HepG2 (cell line): ENCODE measurements around the gene ZC3H18. TPM values are rescaled to one million over a fixed set of nuclear protein-coding genes. Genes with fewer than 3 reads are reported as not detected.

Experiments used
- ATF1 ChIP-seq: IDR thresholded peaks from 2 replicates; pipeline ENCODE4 v1.6.1; 2016; ENCODE audit warnings: mild to moderate bottlenecking, control low read depth
- ELF1 ChIP-seq: sonication (generic); formaldehyde crosslinking; IDR thresholded peaks from 2 replicates; pipeline ENCODE4 v1.4.0; 2020; ENCODE audit warnings: missing genetic modification reagents
- ELF3 ChIP-seq: IDR thresholded peaks from 2 replicates; pipeline ENCODE4 v1.6.1; 2016; ENCODE audit warnings: missing genetic modification reagents, missing compliant biosample characterization
- GPN1 ChIP-seq: sonication (generic); formaldehyde crosslinking; IDR thresholded peaks from 2 replicates; pipeline ENCODE4 v1.5.1; 2020; ENCODE audit warnings: missing genetic modification reagents, borderline replicate concordance
- HOXA7 ChIP-seq: sonication (generic); formaldehyde crosslinking; IDR thresholded peaks from 2 replicates; pipeline ENCODE4 v1.8.1; 2022; ENCODE audit warnings: mild to moderate bottlenecking, missing genetic modification reagents, moderate library complexity
- MBNL3 ChIP-seq: fragments of 250-450 bp; sonication (Bioruptor Pico); conservative IDR thresholded peaks from 2 replicates; pipeline ENCODE4 v1.8.0; 2022; ENCODE audit warnings: mild to moderate bottlenecking, inconsistent platforms
- MXI1 ChIP-seq: IDR thresholded peaks from 3 replicates; pipeline ENCODE4 v1.6.1; 2012; ENCODE audit warnings: low read depth, low read length, inconsistent platforms, borderline replicate concordance
- RBAK ChIP-seq: sonication (generic); formaldehyde crosslinking; IDR thresholded peaks from 2 replicates; pipeline ENCODE4 v1.5.1; 2020; ENCODE audit warnings: mild to moderate bottlenecking, missing genetic modification reagents
- SMC3 ChIP-seq: IDR thresholded peaks from 2 replicates; pipeline ENCODE4 v1.6.1; 2011; ENCODE audit warnings: low read length, improper control_type of control experiment
- ZBTB46 ChIP-seq: sonication (generic); formaldehyde crosslinking; IDR thresholded peaks from 2 replicates; pipeline ENCODE4 v1.4.0; 2020; ENCODE audit warnings: mild to moderate bottlenecking, missing genetic modification reagents, borderline replicate concordance
- ZFX ChIP-seq: sonication (generic); formaldehyde crosslinking; IDR thresholded peaks from 2 replicates; pipeline ENCODE4 v1.4.0; 2020; ENCODE audit warnings: mild to moderate bottlenecking, low read depth, missing genetic modification reagents, moderate library complexity
- ZGPAT ChIP-seq: IDR thresholded peaks from 2 replicates; pipeline ENCODE4 v1.6.1; 2016; ENCODE audit warnings: mild to moderate bottlenecking
- ZHX2 ChIP-seq, 2 experiments: sonication (generic) in 1 of 2; formaldehyde crosslinking in 1 of 2; IDR thresholded peaks; 2 replicates each; pipeline versions ENCODE4 v1.6.1 to v1.9.0; 2014 to 2022; ENCODE audit warnings: antibody characterized with exemption in 1 of 2, borderline replicate concordance in 1 of 2, inconsistent platforms in 1 of 2, low read depth in 1 of 2, missing genetic modification reagents in 1 of 2
- ZKSCAN1 ChIP-seq: fragments of 150-350 bp; IDR thresholded peaks from 2 replicates; pipeline ENCODE4 v1.6.1; 2014; ENCODE audit warnings: low read length
- ZNF136 ChIP-seq: sonication (generic); formaldehyde crosslinking; IDR thresholded peaks from 2 replicates; pipeline ENCODE4 v1.8.1; 2022; ENCODE audit warnings: low read depth, mild to moderate bottlenecking, moderate library complexity, missing genetic modification reagents
- ZNF17 ChIP-seq: sonication (generic); formaldehyde crosslinking; IDR thresholded peaks from 2 replicates; pipeline ENCODE4 v1.5.0; 2020; ENCODE audit warnings: mild to moderate bottlenecking, missing genetic modification reagents
- ZNF225 ChIP-seq: sonication (generic); formaldehyde crosslinking; IDR thresholded peaks from 2 replicates; pipeline ENCODE4 v1.4.0; 2020; ENCODE audit warnings: mild to moderate bottlenecking, missing genetic modification reagents
- ZNF577 ChIP-seq: sonication (generic); formaldehyde crosslinking; IDR thresholded peaks from 2 replicates; pipeline ENCODE4 v1.4.0; 2020; ENCODE audit warnings: mild to moderate bottlenecking, low read depth, missing genetic modification reagents, borderline replicate concordance
- ZNF660 ChIP-seq: sonication (generic); formaldehyde crosslinking; IDR thresholded peaks from 2 replicates; pipeline ENCODE4 v1.5.1; 2020; ENCODE audit warnings: mild to moderate bottlenecking, low read depth, missing genetic modification reagents, borderline replicate concordance
- ZNF674 ChIP-seq: sonication (generic); formaldehyde crosslinking; IDR thresholded peaks from 2 replicates; pipeline ENCODE4 v1.5.0; 2020; ENCODE audit warnings: low read depth, mild to moderate bottlenecking, missing genetic modification reagents
- ZNF704 ChIP-seq: sonication (generic); formaldehyde crosslinking; IDR thresholded peaks from 2 replicates; pipeline ENCODE4 v1.8.1; 2023; ENCODE audit warnings: mild to moderate bottlenecking, inconsistent platforms, moderate library complexity, missing genetic modification reagents, borderline replicate concordance
- polyA plus RNA-seq, 8 experiments: library from polyadenylated mRNA; depleted of rRNA in 3 of 8; stranded (reverse) in 7 of 8; unstranded in 1 of 8; fragments of >200 nt; fragmentation: Illumina TruSeq in 4 of 8; extraction: Trizol in 4 of 8; gene quantifications; 2 replicates each; pipeline versions ENCODE4 v1.2.1 to v1.2.3, GENCODE V29; 2011 to 2016; ENCODE audit warnings: low read depth in 4 of 8, missing spikeins in 1 of 8, mixed read lengths in 1 of 8; ENCODE audit not compliant: insufficient read depth in 1 of 8
- total RNA-seq, 5 experiments: library from RNA; depleted of rRNA; stranded (reverse); fragments of >200 nt; fragmentation: Illumina TruSeq; extraction: Trizol; gene quantifications; 2 replicates each; pipeline ENCODE4 v1.2.3, GENCODE V29; 2016; ENCODE audit warnings: low read depth in 1 of 5

Gene ZC3H18
- total and polyA plus RNA-seq, 2 of the 13 experiments (the other 11 are each of a cell fraction or from before 2014, with no cell fraction given) = 11.2 to 27.4 TPM

- TF ChIP-seq MBNL3 (no peak), ZFX (peak; percentile 79; the same call in 1 of the 2 replicates), ZKSCAN1 (no peak), ZNF225 (CRISPR knock-in tag) (no peak), ZNF704 (CRISPR knock-in tag) (no peak), ZHX2 (IDR thresholded peaks at IDR 0.05; ENCODE audit: low read depth) (no peak), ZHX2 (CRISPR knock-in tag; IDR thresholded peaks at IDR 0.05; ENCODE audit: borderline replicate concordance) (no peak), MXI1 (no peak; the same call in 2 of the 3 replicates), ELF1 (CRISPR knock-in tag) (no peak), ELF3 (CRISPR knock-in tag) (peak; percentile 65; the same call in 1 of the 2 replicates), GPN1 (CRISPR knock-in tag) (no peak), ZNF577 (CRISPR knock-in tag) (no peak), ZNF136 (CRISPR knock-in tag) (no peak), ZNF17 (CRISPR knock-in tag) (no peak), ZNF660 (CRISPR knock-in tag) (no peak), SMC3 (no peak), HOXA7 (CRISPR knock-in tag) (no peak), ATF1 (CRISPR knock-in tag) (no peak), ZBTB46 (no peak), ZNF674 (CRISPR knock-in tag) (no peak), RBAK (CRISPR knock-in tag) (no peak), ZGPAT (CRISPR knock-in tag) (no peak; the same call in 1 of the 2 replicates)
These were observed 19.9 kb upstream of the ZC3H18 start (continued) for GRCh38 chr16:88550246-88550661.
